IMR-90 (cell line): ENCODE measurements around the gene ANKRD37. TPM values are rescaled to one million over a fixed set of nuclear protein-coding genes. Genes with fewer than 3 reads are reported as not detected.

Experiments used
- ATAC-seq: fragments of 200-7000 bp; cut with Tn5 transposase; 2 replicates; pipeline ENCODE4 v1.9.1; 2020; ENCODE audit warnings: low read depth, mild to moderate bottlenecking, moderate library complexity
- BruUV-seq: library from RNA; stranded (reverse); fragments of 400-500 nt; replicated peaks from 2 replicates; lab custom pipeline; 2021; lab: Mats Ljungman, UMichigan
- CTCF ChIA-PET: fragments of 300-600 bp; formaldehyde crosslinking; extraction: SDS; loops from one replicate; lab custom pipeline; 2021; ENCODE audit warnings: antibody characterized with exemption; lab: Yijun Ruan, JAX
- POLR2A ChIA-PET: fragments of 300-600 bp; sonication (Branson Sonifier 250); formaldehyde crosslinking; loops from one replicate; lab custom pipeline; 2022; ENCODE audit warnings: antibody characterized with exemption; ENCODE audit not compliant: unreplicated experiment; lab: Charles Lee
- DNase-seq: peaks from one replicate; pipeline ENCODE4 v3.0.0; 2013
- H2AFZ ChIP-seq: replicated peaks from 2 replicates; pipeline ENCODE3; 2013; ENCODE audit warnings: low read length, mild to moderate bottlenecking; ENCODE audit not compliant: poor library complexity
- H2AK5ac ChIP-seq: 2 replicates; pipeline ENCODE4 v1.6.1; 2013; ENCODE audit warnings: low read depth, low read length, inconsistent platforms
- H2AK9ac ChIP-seq: replicated peaks from 2 replicates; pipeline ENCODE3; 2013; ENCODE audit warnings: mild to moderate bottlenecking, low read depth, low read length, moderate library complexity; ENCODE audit not compliant: poor library complexity
- H2BK120ac ChIP-seq: 2 replicates; pipeline ENCODE4 v1.6.1; 2013; ENCODE audit warnings: low read depth, low read length, inconsistent platforms
- H2BK15ac ChIP-seq: 3 replicates; pipeline ENCODE4 v1.6.1; 2013; ENCODE audit warnings: low read depth, low read length, inconsistent platforms
- H2BK20ac ChIP-seq: 2 replicates; pipeline ENCODE4 v1.6.1; 2013; ENCODE audit warnings: low read depth, mild to moderate bottlenecking, inconsistent platforms, low read length, moderate library complexity
- H2BK5ac ChIP-seq: 2 replicates; pipeline ENCODE4 v1.6.1; 2013; ENCODE audit warnings: mild to moderate bottlenecking, low read depth, low read length, inconsistent platforms; ENCODE audit not compliant: poor library complexity, severe bottlenecking
- H3K14ac ChIP-seq: replicated peaks from 2 replicates; pipeline ENCODE4 v1.6.1; 2013; ENCODE audit warnings: low read depth, low read length, inconsistent platforms
- H3K18ac ChIP-seq: 2 replicates; pipeline ENCODE4 v1.6.1; 2013; ENCODE audit warnings: low read depth, low read length, control low read depth
- H3K23ac ChIP-seq: 2 replicates; pipeline ENCODE4 v1.6.1; 2013; ENCODE audit warnings: low read depth, low read length, inconsistent platforms
- H3K27ac ChIP-seq: 2 replicates; pipeline ENCODE4 v1.5.1; 2013; ENCODE audit warnings: mild to moderate bottlenecking, control low read depth, low read length; ENCODE audit not compliant: insufficient read depth
- H3K27me3 ChIP-seq: 2 replicates; pipeline ENCODE4 v1.6.1; 2013; ENCODE audit warnings: low read length; ENCODE audit not compliant: control insufficient read depth, insufficient read depth
- H3K36me3 ChIP-seq: 2 replicates; pipeline ENCODE4 v1.6.1; 2013; ENCODE audit warnings: low read length, mixed read lengths; ENCODE audit not compliant: control insufficient read depth, insufficient read depth
- H3K4ac ChIP-seq: 2 replicates; pipeline ENCODE4 v1.6.1; 2013; ENCODE audit warnings: low read depth, low read length, inconsistent platforms
- H3K4me1 ChIP-seq: 2 replicates; pipeline ENCODE4 v1.6.1; 2013; ENCODE audit warnings: low read length, mixed read lengths; ENCODE audit not compliant: control insufficient read depth, insufficient read depth
- H3K4me2 ChIP-seq: 2 replicates; pipeline ENCODE4 v1.6.1; 2013; ENCODE audit warnings: low read depth, mild to moderate bottlenecking, control low read depth, low read length, moderate library complexity
- H3K4me3 ChIP-seq: 2 replicates; pipeline ENCODE4 v1.5.1; 2013; ENCODE audit warnings: low read depth, mild to moderate bottlenecking, control low read depth, low read length, moderate library complexity; ENCODE audit not compliant: insufficient read depth
- H3K56ac ChIP-seq: 2 replicates; pipeline ENCODE4 v1.6.1; 2013; ENCODE audit warnings: low read length, inconsistent platforms; ENCODE audit not compliant: insufficient read depth; ENCODE audit errors: extremely low read depth
- H3K79me1 ChIP-seq, 2 experiments: 2 replicates each; pipeline ENCODE4 v1.6.1; 2013; ENCODE audit warnings: low read length in 2 of 2, inconsistent platforms in 1 of 2, low read depth in 1 of 2
- H3K9ac ChIP-seq: 2 replicates; pipeline ENCODE4 v1.6.1; 2013; ENCODE audit warnings: low read depth, low read length, control low read depth
- H3K9me1 ChIP-seq: 2 replicates; pipeline ENCODE4 v1.6.1; 2013; ENCODE audit warnings: low read length, inconsistent platforms; ENCODE audit not compliant: insufficient read depth
- H3K9me3 ChIP-seq: 2 replicates; pipeline ENCODE4 v1.6.1; 2013; ENCODE audit warnings: low read length; ENCODE audit not compliant: control insufficient read depth, insufficient read depth
- H4K20me1 ChIP-seq: 2 replicates; pipeline ENCODE4 v1.6.1; 2013; ENCODE audit warnings: low read length, inconsistent platforms; ENCODE audit not compliant: insufficient read depth
- H4K5ac ChIP-seq: 2 replicates; pipeline ENCODE4 v1.6.1; 2013; ENCODE audit warnings: mild to moderate bottlenecking, low read depth, low read length, control low read depth
- H4K8ac ChIP-seq, 2 experiments: 2 replicates each; pipeline ENCODE4 v1.6.1; 2013; ENCODE audit warnings: low read depth in 2 of 2, low read length in 2 of 2, control low read depth in 1 of 2, inconsistent platforms in 1 of 2
- H4K91ac ChIP-seq: 2 replicates; pipeline ENCODE4 v1.6.1; 2013; ENCODE audit warnings: low read depth, low read length, inconsistent platforms; ENCODE audit not compliant: insufficient read depth
- BHLHE40 ChIP-seq: fragments of 150-350 bp; IDR thresholded peaks from 2 replicates; pipeline ENCODE4 v1.6.1; 2016; ENCODE audit warnings: mild to moderate bottlenecking, low read depth, low read length
- CEBPB ChIP-seq: IDR thresholded peaks from 2 replicates; pipeline ENCODE4 v1.6.1; 2012; ENCODE audit warnings: low read depth, low read length, improper control_type of control experiment
- CHD1 ChIP-seq: IDR thresholded peaks from 2 replicates; pipeline ENCODE4 v1.6.1; 2012; ENCODE audit warnings: low read depth, low read length, improper control_type of control experiment
- CTCF ChIP-seq: conservative IDR thresholded peaks from 2 replicates; pipeline ENCODE4 v1.5.1; 2012; ENCODE audit warnings: mild to moderate bottlenecking, low read depth, low read length, improper control_type of control experiment
- ELK1 ChIP-seq: fragments of 150-350 bp; IDR thresholded peaks from 2 replicates; pipeline ENCODE4 v1.6.1; 2016; ENCODE audit warnings: low read depth, mild to moderate bottlenecking, low read length, moderate library complexity, borderline replicate concordance
- FOS ChIP-seq: fragments of 150-350 bp; IDR thresholded peaks from 2 replicates; pipeline ENCODE4 v1.6.1; 2016; ENCODE audit warnings: low read depth, low read length
- MAFK ChIP-seq: IDR thresholded peaks from 2 replicates; pipeline ENCODE4 v1.6.1; 2012; ENCODE audit warnings: low read depth, low read length, improper control_type of control experiment
- MAZ ChIP-seq: IDR thresholded peaks from 2 replicates; pipeline ENCODE4 v1.6.1; 2012; ENCODE audit warnings: low read depth, mild to moderate bottlenecking, low read length, improper control_type of control experiment, moderate library complexity, borderline replicate concordance
- MXI1 ChIP-seq: IDR thresholded peaks from 2 replicates; pipeline ENCODE4 v1.6.1; 2012; ENCODE audit warnings: low read depth, mild to moderate bottlenecking, low read length, moderate library complexity, borderline replicate concordance
- NFE2L2 ChIP-seq: fragments of 150-350 bp; IDR thresholded peaks from 2 replicates; pipeline ENCODE4 v1.6.1; 2016; ENCODE audit warnings: low read depth, mild to moderate bottlenecking, low read length
- POLR2A ChIP-seq: IDR thresholded peaks from 2 replicates; pipeline ENCODE4 v1.6.1; 2012; ENCODE audit warnings: mild to moderate bottlenecking, low read depth, low read length
- RAD21 ChIP-seq: IDR thresholded peaks from 2 replicates; pipeline ENCODE4 v1.6.1; 2012; ENCODE audit warnings: low read length, improper control_type of control experiment
- RCOR1 ChIP-seq: IDR thresholded peaks from 2 replicates; pipeline ENCODE4 v1.6.1; 2012; ENCODE audit warnings: mild to moderate bottlenecking, low read length, improper control_type of control experiment; ENCODE audit not compliant: insufficient replicate concordance
- RFX5 ChIP-seq: IDR thresholded peaks from 2 replicates; pipeline ENCODE4 v1.8.0; 2012; ENCODE audit warnings: low read depth, mild to moderate bottlenecking, low read length, moderate library complexity
- SMC3 ChIP-seq: fragments of 150-350 bp; IDR thresholded peaks from 2 replicates; pipeline ENCODE4 v1.6.1; 2016; ENCODE audit warnings: low read depth, mild to moderate bottlenecking, antibody characterized with exemption, low read length, moderate library complexity
- USF2 ChIP-seq: fragments of 150-350 bp; IDR thresholded peaks from 2 replicates; pipeline ENCODE4 v1.6.1; 2017; ENCODE audit warnings: mild to moderate bottlenecking, antibody characterized with exemption, low read length, low read depth
- dilution Hi-C: fragments of 300-500 bp; cut with HindIII; formaldehyde crosslinking; loops from one replicate; pipeline ENCODE4 v1.14.3; 2018; ENCODE audit warnings: low sequenced_read_pairs; ENCODE audit not compliant: unreplicated experiment
- in situ Hi-C: fragments of 300-500 bp; cut with MboI; formaldehyde crosslinking; loops from 3 replicates; pipeline ENCODE4 v1.14.3; 2019; ENCODE audit warnings: low sequenced_read_pairs, inconsistent platforms, mixed read lengths
- intact Hi-C: fragments of 100-400 bp; cut with micrococcal nuclease; formaldehyde crosslinking; loops from 2 replicates; pipeline ENCODE4 v1.10.0; 2022
- polyA plus RNA-seq, 3 experiments: library from polyadenylated mRNA; depleted of rRNA; stranded (reverse); fragments of >200 nt; gene quantifications; 2 replicates each; pipeline ENCODE4 v1.2.3, GENCODE V29; 2012; ENCODE audit warnings: low replicate concordance in 1 of 3
- total RNA-seq: library from RNA; depleted of rRNA; stranded (reverse); fragments of >200 nt; gene quantifications from 2 replicates; pipeline ENCODE4 v1.2.3, GENCODE V29; 2012

Gene ANKRD37
- total and polyA plus RNA-seq, 2 of the 4 experiments (the other 2 are of a cell fraction) = 7.1 to 8.2 TPM

- Histone ChIP-seq H3K4ac (no peak overlapping the region), H3K4me2 (no peak overlapping the region), H3K27ac (no peak overlapping the region), H3K4me3 (no peak overlapping the region), H2BK5ac (no peak overlapping the region), H2BK120ac (no peak overlapping the region), H3K4me1 (no peaks in the 10 kb centered on the region), H3K79me1 (no peaks in the 10 kb centered on the region), H2AK5ac (no peak overlapping the region), H4K20me1 (no peaks in the 10 kb centered on the region), H2BK20ac (no peak overlapping the region), H4K8ac (no peak overlapping the region), H2BK15ac (no peak overlapping the region), H3K9me1 (no peaks in the 10 kb centered on the region), H4K5ac (no peak overlapping the region), H3K27me3 (no peaks in the 10 kb centered on the region), H3K9ac (no peak overlapping the region), H3K18ac (no peak overlapping the region), H3K9me3 (peaks cover 5% of the 10 kb centered on the region), H2AFZ (no peak overlapping the region), H3K14ac (no peak overlapping the region), H4K91ac (no peak overlapping the region), H3K56ac (no peak overlapping the region), H3K36me3 (peaks cover 5% of the 10 kb centered on the region), H2AK9ac (no peak overlapping the region), H3K23ac (no peak overlapping the region)
- in situ Hi-C loops (no loop called here), dilution Hi-C loops (no loop called here), intact Hi-C loops (no loop called here)
- BruUV-seq = no TSS peak
- ATAC-seq = no peak
- ChIA-PET CTCF (no interaction called here), POLR2A (no interaction called here)
- TF ChIP-seq FOS (no peak), NFE2L2 (no peak), RCOR1 (no peak), USF2 (no peak), POLR2A (no peak), CHD1 (no peak), CTCF (no peak), BHLHE40 (no peak), ELK1 (no peak), MAZ (no peak), SMC3 (no peak), RFX5 (no peak), MXI1 (no peak), MAFK (no peak), RAD21 (no peak), CEBPB (no peak)
- no peak for DNase-seq
Measured at GRCh38 chr4:185382754-185383153, 13.9 kb upstream of the ANKRD37 start.
